ENCODE measurements around the gene RGS19.

DNA sequence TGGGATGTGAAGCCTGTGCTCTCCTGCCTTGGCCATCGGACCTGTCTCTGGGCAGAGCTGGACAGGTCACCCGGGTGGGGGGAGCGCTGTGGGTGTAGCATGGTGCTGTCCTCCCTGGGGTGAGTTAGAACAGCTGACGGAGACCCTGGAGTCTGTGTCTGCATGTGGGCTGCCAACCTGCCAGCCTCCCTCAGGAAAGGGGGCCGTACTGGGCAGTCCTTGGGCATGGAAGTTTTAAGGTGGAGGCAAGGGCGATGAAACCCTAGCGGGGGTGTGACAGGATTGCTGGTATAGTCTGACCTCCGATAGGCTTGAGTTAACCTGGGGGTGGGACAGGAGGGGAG, 32.3 kb downstream of the RGS19 start:
- TF ChIP-seq, protein P1, sequence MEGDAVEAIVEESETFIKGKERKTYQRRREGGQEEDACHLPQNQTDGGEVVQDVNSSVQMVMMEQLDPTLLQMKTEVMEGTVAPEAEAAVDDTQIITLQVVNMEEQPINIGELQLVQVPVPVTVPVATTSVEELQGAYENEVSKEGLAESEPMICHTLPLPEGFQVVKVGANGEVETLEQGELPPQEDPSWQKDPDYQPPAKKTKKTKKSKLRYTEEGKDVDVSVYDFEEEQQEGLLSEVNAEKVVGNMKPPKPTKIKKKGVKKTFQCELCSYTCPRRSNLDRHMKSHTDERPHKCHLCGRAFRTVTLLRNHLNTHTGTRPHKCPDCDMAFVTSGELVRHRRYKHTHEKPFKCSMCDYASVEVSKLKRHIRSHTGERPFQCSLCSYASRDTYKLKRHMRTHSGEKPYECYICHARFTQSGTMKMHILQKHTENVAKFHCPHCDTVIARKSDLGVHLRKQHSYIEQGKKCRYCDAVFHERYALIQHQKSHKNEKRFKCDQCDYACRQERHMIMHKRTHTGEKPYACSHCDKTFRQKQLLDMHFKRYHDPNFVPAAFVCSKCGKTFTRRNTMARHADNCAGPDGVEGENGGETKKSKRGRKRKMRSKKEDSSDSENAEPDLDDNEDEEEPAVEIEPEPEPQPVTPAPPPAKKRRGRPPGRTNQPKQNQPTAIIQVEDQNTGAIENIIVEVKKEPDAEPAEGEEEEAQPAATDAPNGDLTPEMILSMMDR (IDR thresholded peaks at IDR 0.05): no peak
- TF ChIP-seq POLR2A (IDR thresholded peaks at IDR 0.05): no peak
